Measurements from ENCODE around the gene KLK10. TPM values are rescaled to one million over a fixed set of nuclear protein-coding genes. Genes with fewer than 3 reads are reported as not detected.

KLK10 gene
- polyA plus RNA-seq, 1 experiment = not detected

Other genes starting within 250 kb of the KLK10 start
- gene GPR32, start 249.2 kb downstream of the KLK10 start, polyA plus RNA-seq (2011; rRNA removed) = not detected in 2 replicates
- not detected in 2 replicates for gene ACP4, start 229.3 kb downstream of the KLK10 start, polyA plus RNA-seq (2011; rRNA removed)
- not detected in 2 replicates for gene KLK1, start 195.9 kb downstream of the KLK10 start, polyA plus RNA-seq (2011; rRNA removed)
- not detected in 2 replicates for gene KLK15, start 186.1 kb downstream of the KLK10 start, polyA plus RNA-seq (2011; rRNA removed)
- gene KLK3, start 164.8 kb downstream of the KLK10 start, polyA plus RNA-seq (2011; rRNA removed) = not detected in 2 replicates
- gene KLK2, start 146.3 kb downstream of the KLK10 start, polyA plus RNA-seq (2011; rRNA removed) = not detected in 2 replicates
- not detected in 2 replicates for gene KLK4, start 108.3 kb downstream of the KLK10 start, polyA plus RNA-seq (2011; rRNA removed)
- gene KLK5, start 66.7 kb downstream of the KLK10 start, polyA plus RNA-seq (2011; rRNA removed) = not detected in 2 replicates
- not detected in 2 replicates for gene KLK6, start 50.1 kb downstream of the KLK10 start, polyA plus RNA-seq (2011; rRNA removed)
- not detected in 2 replicates for gene KLK7, start 35.8 kb downstream of the KLK10 start, polyA plus RNA-seq (2011; rRNA removed)
- not detected in 2 replicates for gene KLK8, start 18.1 kb downstream of the KLK10 start, polyA plus RNA-seq (2011; rRNA removed)
- gene KLK11, start 6.9 kb upstream of the KLK10 start, polyA plus RNA-seq (2011; rRNA removed) = not detected in 2 replicates
- not detected in 2 replicates for gene KLK12, start 15.3 kb upstream of the KLK10 start, polyA plus RNA-seq (2011; rRNA removed)
- gene KLK13, start 45.4 kb upstream of the KLK10 start, polyA plus RNA-seq (2011; rRNA removed) = not detected in 2 replicates
- gene KLK14, start 63.2 kb upstream of the KLK10 start, polyA plus RNA-seq (2011; rRNA removed) = not detected in 2 replicates
- 1.7 and 2.1 TPM in 2 replicates for gene CTU1, start 88.7 kb upstream of the KLK10 start, polyA plus RNA-seq (2011; rRNA removed)
- gene SIGLEC9, start 105.2 kb upstream of the KLK10 start, polyA plus RNA-seq (2011; rRNA removed) = 0.05 TPM in 1 of 2 replicates, not detected in the other
- not detected in 2 replicates for gene SIGLEC7, start 122.6 kb upstream of the KLK10 start, polyA plus RNA-seq (2011; rRNA removed)
- not detected in 2 replicates for gene CD33, start 205.4 kb upstream of the KLK10 start, polyA plus RNA-seq (2011; rRNA removed)
- gene SIGLECL1, start 231.4 kb upstream of the KLK10 start, polyA plus RNA-seq (2011; rRNA removed) = not detected in 2 replicates